Measurements from ENCODE around the gene PMIS2.

- TF ChIP-seq ZFP41 (tag by site-specific recombination; IDR thresholded peaks at IDR 0.05; ENCODE audit: borderline replicate concordance), result no peak
- TF ChIP-seq PATZ1 (tag by site-specific recombination; IDR thresholded peaks at IDR 0.05), result no peak
- no peak for TF ChIP-seq CTCF (tag by site-specific recombination; IDR thresholded peaks at IDR 0.05)
- TF ChIP-seq ZNF426 (tag by site-specific recombination; IDR thresholded peaks at IDR 0.05), result no peak
- no peak for TF ChIP-seq ZNF747 (tag by site-specific recombination; IDR thresholded peaks at IDR 0.05)
- no peak for TF ChIP-seq YY1 (tag by site-specific recombination; IDR thresholded peaks at IDR 0.05)
- no peak for TF ChIP-seq ZNF558 (tag by site-specific recombination; IDR thresholded peaks at IDR 0.05)
- no peak for TF ChIP-seq ZNF138 (tag by site-specific recombination; IDR thresholded peaks at IDR 0.05; ENCODE audit: borderline replicate concordance)
- no peak for TF ChIP-seq ZEB2 (tag by site-specific recombination; IDR thresholded peaks at IDR 0.05)
Observed at GRCh38 chr19:35619290-35619923, 33.4 kb downstream of the PMIS2 start.
